T-helper 2 cell (primary cell): Measurements from ENCODE around the gene PACS2.

Experiments
- DNase-seq, 5 experiments: peaks; one replicate each; pipeline versions ENCODE4 v3.0.0 to v3.0.0-alpha.2; 2012 to 2022

PACS2 gene

GRCh38 chr14:105446971-105447370, 132.4 kb downstream of the PACS2 start:
- DNase-seq = no peak
